GM23248 (cell line): ENCODE measurements around the gene TTC28.

ENCODE experiments used
- EZH2 ChIP-seq: fragments of 200-600 bp; sonication (generic); IDR thresholded peaks from 2 replicates; pipeline ENCODE4 v1.6.1; 2018; ENCODE audit warnings: antibody characterized with exemption, mild to moderate bottlenecking; ENCODE audit not compliant: insufficient read depth, poor library complexity, severe bottlenecking
- EZH2phosphoT487 ChIP-seq: fragments of 200-600 bp; sonication (generic); IDR thresholded peaks from 2 replicates; pipeline ENCODE4 v1.6.1; 2018; ENCODE audit warnings: antibody characterized with exemption, moderate library complexity, mild to moderate bottlenecking, low read depth; ENCODE audit not compliant: insufficient read depth

DNA sequence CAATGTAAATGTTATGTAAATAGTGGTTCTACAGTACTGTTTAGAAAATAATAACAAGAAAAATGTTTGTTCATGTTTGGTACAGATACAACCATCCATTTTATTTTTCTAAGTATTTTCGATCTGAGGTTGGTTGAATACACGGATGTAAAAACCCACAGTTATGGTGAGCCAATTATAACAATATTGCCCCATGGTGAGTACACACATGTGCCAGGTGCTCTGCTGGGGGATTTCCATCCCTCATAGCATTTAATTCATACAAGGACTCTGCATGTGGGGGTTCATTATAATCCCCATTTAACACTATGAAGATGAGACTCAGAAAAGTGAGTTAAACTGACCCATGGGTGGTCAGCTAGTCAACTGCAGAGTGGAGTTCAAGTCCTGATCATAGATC lies 23.3 kb upstream of the TTC28 start:
- no peak for TF ChIP-seq EZH2
- TF ChIP-seq EZH2phosphoT487: no peak
